Kidney (tissue), 14 donors: ENCODE data around the gene ENOX1. TPM values are rescaled to one million over a fixed set of nuclear protein-coding genes. Genes with fewer than 3 reads are reported as not detected.

Source experiments
- DNase-seq, 5 donors: peaks; one replicate each; pipeline ENCODE4 v3.0.0-alpha.2; 2013 to 2020
- FAIRE-seq: peaks from 2 replicates; lab custom pipeline; 2012; peaks lifted over from hg19 to GRCh38; lab: Jason Lieb, UNC
- H3K27ac ChIP-seq, 2 donors: one replicate each; pipeline ENCODE4 v1.7.0; 2013; ENCODE audit warnings: low read depth in 2 of 2, low read length in 2 of 2, inconsistent platforms in 1 of 2
- H3K27me3 ChIP-seq: one replicate; pipeline ENCODE4 v1.7.1; 2013; ENCODE audit warnings: low read length, inconsistent platforms; ENCODE audit not compliant: control insufficient read depth, insufficient read depth
- H3K36me3 ChIP-seq, 3 donors: one replicate each; pipeline versions ENCODE4 v1.7.0 to v1.7.1; 2013; ENCODE audit warnings: low read length in 3 of 3, control low read depth in 1 of 3, inconsistent platforms in 1 of 3; ENCODE audit not compliant: insufficient read depth in 3 of 3, control insufficient read depth in 2 of 3
- H3K4me1 ChIP-seq, 3 donors: one replicate each; pipeline versions ENCODE4 v1.7.0 to v1.7.1; 2013; ENCODE audit warnings: low read length in 3 of 3, inconsistent platforms in 1 of 3, low read depth in 1 of 3; ENCODE audit not compliant: control insufficient read depth in 2 of 3, insufficient read depth in 2 of 3
- H3K4me3 ChIP-seq, 3 donors: one replicate each; pipeline versions ENCODE4 v1.7.0 to v1.8.1; 2013; ENCODE audit warnings: low read length in 3 of 3, control low read depth in 1 of 3, inconsistent platforms in 1 of 3
- H3K9ac ChIP-seq, 3 donors: one replicate each; pipeline versions ENCODE4 v1.7.0 to v1.7.1; 2013; ENCODE audit warnings: low read length in 3 of 3, control low read depth in 1 of 3, inconsistent platforms in 1 of 3
- H3K9me3 ChIP-seq, 3 donors: one replicate each; pipeline versions ENCODE4 v1.7.0 to v1.7.1; 2013; ENCODE audit warnings: low read length in 3 of 3, control low read depth in 1 of 3, inconsistent platforms in 1 of 3; ENCODE audit not compliant: control insufficient read depth in 2 of 3, insufficient read depth in 1 of 3
- CTCF ChIP-seq: IDR thresholded peaks from 3 replicates; pipeline ENCODE4 v1.5.1; 2012; ENCODE audit warnings: mild to moderate bottlenecking, moderate library complexity, borderline replicate concordance; ENCODE audit not compliant: insufficient read depth; ENCODE audit errors: extremely low read depth
- intact Hi-C: fragments of 100-400 bp; cut with DNase I; formaldehyde crosslinking; loops from one replicate; pipeline ENCODE4 v1.11.1; 2022
- polyA plus RNA-seq: library from polyadenylated mRNA; stranded (reverse); fragments of 350-450 nt; fragmentation: Illumina TruSeq; extraction: RNeasy Lipid Tissue Mini Kit (QIAGEN cat#74804); gene quantifications from one replicate; pipeline ENCODE4 v1.2.3, GENCODE V29; 2014; ENCODE audit warnings: low read depth, low replicate concordance; ENCODE audit not compliant: insufficient read depth
- total RNA-seq: library from RNA; stranded (reverse); fragmentation: NEBNext Ultra II Directional; extraction: Animal tissue kit (Norgen Biotek cat#: 25700); gene quantifications from one replicate; pipeline ENCODE4 v1.2.1, GENCODE V29; 2021
- donor health status: control.
- donor health status: control.
- donor health status: control.
- donor health status: control.
- donor health status: control.
- donor health status: DM: yes; HTN: yes; CAD: no.
- donor health status: Normal renal cell carcinoma (clear cell type).

Gene ENOX1
- total and polyA plus RNA-seq, 2 donors from 2014 or later, result 4.9 to 6.8 TPM

GRCh38 chr13:43222086-43222485 lies 564.7 kb downstream of the ENOX1 start:
- TF ChIP-seq CTCF, result no peak
- Histone ChIP-seq H3K9ac (no peak overlapping the region), H3K27ac (no peak overlapping the region), H3K4me1 (no peaks in the 10 kb centered on the region), H3K27me3 (no peaks in the 10 kb centered on the region), H3K36me3 (no peaks in the 10 kb centered on the region), H3K9me3 (no peaks in the 10 kb centered on the region), H3K4me3 (no peak overlapping the region)
- FAIRE-seq, result no peak
- intact Hi-C loops, result no loop called here
- no peak for DNase-seq

DNA sequence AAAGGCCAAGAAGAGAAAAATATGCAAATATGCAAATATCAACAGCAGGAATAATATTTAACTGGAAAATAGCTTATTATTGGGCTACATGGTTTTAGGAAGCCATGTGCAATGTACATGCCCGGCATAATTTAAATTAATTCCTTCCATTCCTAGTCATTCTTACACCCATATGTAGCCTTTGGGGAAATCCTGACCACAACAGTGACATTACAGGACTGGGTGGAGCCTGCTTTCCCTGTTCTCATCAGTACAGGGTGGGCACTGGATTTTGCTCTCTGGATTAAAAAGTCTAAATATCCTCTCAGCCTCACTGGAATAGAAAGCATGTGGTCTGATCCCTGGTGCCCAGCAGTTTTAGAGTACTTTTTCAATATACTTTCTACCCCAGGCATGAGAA lies 565.2 kb downstream of the ENOX1 start:
- no peak for TF ChIP-seq CTCF
- Histone ChIP-seq H3K36me3 (no peaks in the 10 kb centered on the region), H3K4me1 (no peaks in the 10 kb centered on the region), H3K27ac (no peak overlapping the region), H3K9me3 (no peaks in the 10 kb centered on the region), H3K27me3 (no peaks in the 10 kb centered on the region), H3K4me3 (no peak overlapping the region), H3K9ac (no peak overlapping the region)
- intact Hi-C loops, result no loop called here
- FAIRE-seq (no peak), DNase-seq (no peak)

DNA sequence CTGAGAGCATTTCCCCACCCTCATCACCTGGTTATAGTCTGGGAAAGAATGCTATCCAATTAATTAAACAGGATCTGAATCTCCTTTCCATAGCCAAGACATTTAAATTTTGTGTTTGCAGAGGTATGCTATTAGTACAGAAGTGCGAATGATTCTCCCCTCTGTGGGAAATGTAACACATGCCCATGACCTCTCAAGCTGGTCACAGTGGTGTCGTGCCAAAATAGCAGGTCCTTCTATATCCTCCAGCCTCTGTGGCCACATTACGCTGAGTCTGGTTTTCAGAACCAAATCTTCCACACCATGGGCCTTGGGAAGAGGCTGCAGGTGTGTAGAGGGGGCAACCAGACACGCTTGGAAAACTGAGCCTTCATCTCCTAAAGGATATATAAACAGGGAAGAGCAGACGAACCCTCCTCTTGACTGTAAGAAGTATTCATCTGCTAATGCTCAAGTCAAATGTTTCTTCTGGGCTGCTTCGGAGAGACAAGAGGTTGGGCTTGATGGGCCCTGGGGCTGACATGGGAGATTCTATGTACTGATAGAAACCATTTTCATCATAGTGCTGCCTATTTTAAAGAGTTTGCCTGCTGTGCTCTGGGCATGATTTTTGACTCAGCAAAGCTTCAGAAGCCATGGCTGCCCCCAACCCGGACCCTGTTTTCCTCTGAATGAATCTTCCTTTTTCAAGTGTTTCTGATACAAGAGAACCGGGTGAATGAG lies 565.7 kb downstream of the ENOX1 start:
- no peak for DNase-seq
- Histone ChIP-seq H3K27me3 (no peaks in the 10 kb centered on the region), H3K27ac (no peak overlapping the region), H3K36me3 (no peaks in the 10 kb centered on the region), H3K4me1 (no peaks in the 10 kb centered on the region), H3K4me3 (no peak overlapping the region), H3K9me3 (no peaks in the 10 kb centered on the region), H3K9ac (no peak overlapping the region)
- no peak for FAIRE-seq
- intact Hi-C loops, result no loop called here
- no peak for TF ChIP-seq CTCF
